GM19043 (cell line): ENCODE results near the gene TEX30.

Experiments
- ATAC-seq: cut with Tn5 transposase; IDR thresholded peaks from one replicate; pipeline ENCODE4 v1.9.1; 2021; ENCODE audit warnings: low read depth; ENCODE audit not compliant: unreplicated experiment

Gene TEX30

DNA sequence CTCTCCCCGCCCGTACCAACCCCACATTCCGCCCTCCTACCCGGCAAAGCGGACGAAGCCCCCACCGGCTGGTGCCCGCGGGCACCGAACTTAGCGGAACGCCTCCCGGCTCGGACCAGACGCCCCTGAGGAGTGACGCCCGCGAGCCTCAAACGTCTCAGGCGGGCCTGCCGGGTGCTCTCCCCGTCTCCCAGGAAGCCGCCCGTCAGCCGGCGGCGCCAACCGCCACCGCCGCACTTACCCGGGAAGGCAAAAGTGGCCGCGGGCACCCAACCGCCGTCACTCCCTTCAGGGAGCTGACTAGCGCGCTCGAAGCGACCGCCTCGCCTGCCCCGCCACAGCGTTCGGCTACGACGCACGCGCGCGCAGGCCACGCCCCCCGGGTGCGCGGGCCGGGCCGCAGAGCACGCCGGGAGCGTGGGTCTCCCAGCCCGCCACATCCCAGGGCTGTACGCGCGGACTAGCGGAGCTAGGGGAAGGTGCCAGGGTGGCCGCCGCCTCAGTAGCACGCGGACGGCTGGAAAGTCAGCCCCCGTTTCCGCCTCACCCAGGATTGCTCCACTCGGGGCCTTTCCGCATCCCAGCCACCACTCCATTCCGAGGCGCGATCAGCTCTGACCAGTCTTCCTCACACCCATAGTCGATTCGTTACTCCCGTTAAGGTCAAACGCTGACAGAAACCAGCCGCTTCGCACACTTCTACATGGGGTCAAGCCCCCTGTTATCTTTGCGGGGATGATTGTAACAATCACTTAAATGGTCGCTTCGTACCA is at the start of gene TEX30:
Gene TEX30 (minus strand): TSS at position 346 of the 773 bp plus-strand sequence. CDS start 3,760 bp downstream, outside the sequence.
- ATAC-seq: peak; percentile 87

- no peak for ATAC-seq
Measured at GRCh38 chr13:102817907-102818306, 44.3 kb upstream of the TEX30 start.

DNA sequence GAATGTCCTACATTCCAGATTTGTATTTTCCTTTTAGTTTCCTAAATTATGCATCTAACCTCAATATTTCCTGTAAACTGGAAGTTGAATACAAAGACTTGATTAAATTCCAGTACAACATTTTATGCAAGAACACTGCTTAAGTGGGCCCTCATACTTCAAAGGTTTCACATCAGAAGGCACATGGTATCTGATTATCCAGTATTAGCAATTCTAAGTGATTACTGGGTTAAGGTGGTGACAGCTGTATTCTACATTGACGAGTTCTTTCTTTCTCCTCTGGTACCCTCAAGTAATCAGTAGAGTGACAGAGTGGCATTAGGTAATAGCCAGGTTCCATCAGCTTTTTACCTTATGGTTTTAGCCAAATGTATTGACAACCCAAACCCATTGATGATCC is 43.7 kb upstream of the TEX30 start:
- ATAC-seq: no peak

DNA sequence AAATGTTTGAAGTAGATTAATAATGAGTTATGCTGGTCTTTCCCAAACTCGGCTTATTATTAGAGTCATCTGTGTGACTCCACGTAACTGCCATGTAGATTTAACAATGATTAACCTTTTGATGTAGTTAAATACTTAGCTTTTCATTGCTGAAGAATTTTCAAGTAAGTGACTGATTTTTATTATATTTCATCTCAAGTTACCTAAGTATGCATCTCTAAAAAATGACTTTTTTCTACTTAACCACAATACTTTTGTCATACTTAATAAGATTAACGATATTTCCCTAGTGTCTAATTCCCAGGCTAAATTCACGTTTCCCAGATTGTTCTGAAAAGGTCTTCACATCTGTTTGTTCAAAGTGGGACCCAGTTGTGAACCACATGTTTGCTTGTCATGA is 43.1 kb upstream of the TEX30 start:
- ATAC-seq: no peak

GRCh38 chr13:102815788-102816187 is 42.2 kb upstream of the TEX30 start:
- no peak for ATAC-seq

- no peak for ATAC-seq
Measured at GRCh38 chr13:102814793-102815192, 41.2 kb upstream of the TEX30 start.

DNA sequence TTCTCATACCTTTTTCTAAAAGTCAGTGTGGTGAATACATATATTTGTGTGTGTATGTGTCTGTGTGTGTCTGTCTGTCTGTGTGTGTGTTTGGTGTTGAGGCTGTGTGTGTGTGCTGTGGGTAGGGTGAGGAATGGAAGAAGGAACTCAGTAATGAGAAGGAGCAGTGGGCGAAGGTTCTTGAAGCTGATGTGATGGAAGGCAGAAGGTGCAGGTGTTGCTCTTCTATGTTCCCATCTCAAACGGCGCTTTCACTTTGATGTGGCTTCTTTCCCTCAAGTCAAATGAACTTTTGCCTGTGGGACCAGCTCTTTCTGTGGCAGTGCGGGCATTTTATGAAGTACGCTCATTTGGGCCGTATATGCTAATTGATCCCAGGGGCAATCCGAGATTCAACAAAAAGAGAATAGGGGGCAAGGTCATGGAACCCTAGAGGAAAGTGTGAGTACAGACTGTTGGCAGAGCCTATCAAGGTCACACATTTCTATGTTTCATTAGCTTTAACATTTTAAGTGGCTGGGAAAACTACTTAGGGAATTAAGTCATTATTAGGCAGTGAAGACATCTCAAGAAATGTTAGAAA is 40.5 kb upstream of the TEX30 start:
- no peak for ATAC-seq

DNA sequence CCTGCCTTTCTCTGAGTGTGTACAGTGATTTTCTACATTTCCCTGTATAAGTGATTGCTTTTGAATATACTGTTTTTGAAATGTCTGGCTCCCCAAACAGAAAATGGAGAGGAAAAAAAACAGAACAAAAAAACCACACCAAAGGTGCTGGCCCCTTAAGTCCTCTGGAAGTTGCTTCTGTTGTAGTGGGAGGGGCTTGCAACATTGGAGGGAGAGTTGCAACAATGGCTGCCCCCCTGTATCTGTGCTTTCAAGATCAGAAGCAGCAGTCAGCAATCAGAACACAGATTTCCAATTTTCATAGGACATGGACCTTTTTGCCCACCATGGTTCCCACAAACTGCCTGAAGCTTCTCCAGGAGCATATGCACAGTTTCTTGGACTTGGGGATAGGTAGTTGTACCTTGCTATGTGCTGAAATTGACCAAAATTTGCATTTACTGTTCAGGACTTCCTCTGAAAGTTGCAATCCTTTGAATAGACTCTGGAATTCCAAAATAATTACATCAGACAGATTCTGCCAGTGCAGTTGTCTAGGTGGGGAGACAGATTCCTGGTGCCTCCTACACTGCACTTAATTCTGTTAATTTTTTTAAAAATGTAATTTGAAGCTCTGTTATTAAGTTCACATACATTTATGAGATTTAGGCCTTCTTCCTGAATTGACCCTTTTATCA is 39.2 kb upstream of the TEX30 start:
- ATAC-seq: no peak

DNA sequence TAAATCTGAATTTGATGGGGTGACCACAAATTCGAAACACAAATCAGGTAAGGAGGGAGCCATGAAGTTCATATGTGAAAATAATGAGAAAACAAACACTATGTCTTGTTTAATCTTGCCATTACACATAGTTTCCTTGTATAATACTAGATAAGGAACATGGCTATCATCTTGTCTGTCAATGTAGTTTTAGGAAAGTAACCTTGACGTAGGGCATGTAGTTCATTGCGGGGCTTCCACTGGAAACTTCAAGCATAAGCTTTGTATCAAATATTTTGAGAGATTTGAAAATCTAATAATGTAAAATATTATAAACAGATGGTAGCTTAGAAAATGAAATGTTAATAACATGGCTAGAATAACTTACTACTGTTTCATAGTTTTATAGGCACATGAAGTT is 34.1 kb upstream of the TEX30 start:
- ATAC-seq: no peak

GRCh38 chr13:102805680-102806079 is 32.1 kb upstream of the TEX30 start:
- ATAC-seq: no peak

DNA sequence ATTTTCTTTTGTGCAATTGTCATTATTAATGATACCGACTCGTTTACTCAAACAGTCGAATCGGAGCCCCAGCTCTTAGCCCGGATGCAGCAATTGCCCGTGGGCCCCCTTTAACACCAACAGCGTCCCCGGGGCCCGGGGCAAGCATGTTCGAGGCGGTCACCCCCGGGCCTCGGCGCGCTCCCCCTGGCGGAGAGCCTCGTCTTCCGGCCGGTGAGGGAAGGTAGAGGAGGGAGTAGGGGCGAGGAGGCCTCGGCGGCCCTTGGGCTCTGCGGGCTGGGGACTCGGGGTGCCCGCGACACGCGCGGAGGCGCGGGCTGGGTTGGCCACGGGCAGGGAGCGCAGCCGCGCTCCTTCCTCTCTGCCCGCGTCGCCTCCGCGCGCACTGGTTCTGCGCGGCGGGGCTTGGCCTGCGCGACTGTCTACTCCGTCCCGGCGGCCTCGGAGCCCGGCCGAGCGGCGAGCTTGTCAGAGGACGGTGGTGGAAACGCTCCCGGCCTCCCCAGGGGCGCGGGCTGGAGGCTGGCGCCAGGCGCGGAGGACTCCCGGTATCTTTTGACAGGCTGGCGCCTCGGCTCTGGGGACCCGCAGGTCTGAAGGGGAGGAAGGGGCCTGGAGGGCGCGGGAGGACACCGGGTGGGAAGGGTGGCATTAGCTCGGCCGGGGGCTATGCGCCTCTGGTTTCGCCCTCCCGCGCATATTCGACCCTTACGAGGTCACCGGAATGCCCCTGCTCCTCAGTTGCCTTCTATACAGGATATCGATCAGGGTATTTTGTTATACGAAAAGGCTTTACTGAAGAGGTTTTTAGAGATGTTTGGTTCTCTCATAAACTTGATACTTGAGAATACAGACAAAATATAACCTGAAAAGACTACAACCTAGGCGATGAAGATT is 26.8 kb upstream of the TEX30 start:
- ATAC-seq: peak; percentile 61

GRCh38 chr13:102799426-102800144 is 26.0 kb upstream of the TEX30 start:
- peak; percentile 1 for ATAC-seq

DNA sequence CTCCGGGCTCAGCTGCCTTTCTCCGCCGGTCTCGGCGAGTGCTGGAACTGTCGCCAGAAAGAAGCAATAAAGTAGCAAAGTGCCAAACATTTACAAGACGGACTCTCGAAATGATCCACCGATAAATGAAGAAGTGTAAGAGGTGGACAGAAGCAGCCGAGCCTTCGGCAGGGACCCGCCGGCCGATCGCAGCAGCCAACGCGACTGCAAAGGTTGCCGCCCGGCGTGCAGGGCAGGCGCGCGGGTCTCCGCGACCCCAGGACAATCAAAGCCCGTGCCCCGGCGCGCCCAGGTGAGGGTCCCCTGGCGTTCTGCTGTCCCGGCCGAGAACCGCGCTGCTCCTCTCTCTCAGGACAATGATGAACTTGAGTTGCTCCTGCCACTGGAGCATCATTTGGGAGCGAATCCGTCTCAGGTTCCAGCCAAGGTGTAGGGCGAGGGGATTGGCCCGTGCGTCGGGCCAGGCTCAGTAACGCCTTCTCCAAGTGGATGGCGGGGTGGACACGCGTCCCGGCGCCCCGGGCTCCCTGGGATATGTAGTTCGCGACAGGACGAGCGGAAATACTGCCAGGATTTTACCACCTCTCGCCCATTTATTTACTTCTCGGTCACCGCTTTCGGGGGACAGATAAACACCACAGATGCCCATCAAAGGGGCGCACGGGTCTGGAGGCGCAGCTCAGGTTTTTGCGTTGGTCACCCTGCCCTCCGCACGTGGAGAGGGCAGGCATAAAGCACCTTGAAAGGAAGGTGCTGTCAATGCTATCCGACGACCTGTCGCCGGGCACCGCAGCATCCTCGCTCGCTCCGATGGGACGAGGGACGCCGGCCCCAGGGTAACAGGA is 25.2 kb upstream of the TEX30 start, which contains the start of the genes BIVM and POGLUT2:
Gene BIVM (plus strand): TSS at position 539 of the 845 bp plus-strand sequence. CDS start 8,149 bp downstream, outside the sequence.
Gene POGLUT2 (minus strand): TSS at position 396 of the 845 bp plus-strand sequence. CDS start 306 bp downstream, at position 90.
- ATAC-seq: peak; percentile 80

DNA sequence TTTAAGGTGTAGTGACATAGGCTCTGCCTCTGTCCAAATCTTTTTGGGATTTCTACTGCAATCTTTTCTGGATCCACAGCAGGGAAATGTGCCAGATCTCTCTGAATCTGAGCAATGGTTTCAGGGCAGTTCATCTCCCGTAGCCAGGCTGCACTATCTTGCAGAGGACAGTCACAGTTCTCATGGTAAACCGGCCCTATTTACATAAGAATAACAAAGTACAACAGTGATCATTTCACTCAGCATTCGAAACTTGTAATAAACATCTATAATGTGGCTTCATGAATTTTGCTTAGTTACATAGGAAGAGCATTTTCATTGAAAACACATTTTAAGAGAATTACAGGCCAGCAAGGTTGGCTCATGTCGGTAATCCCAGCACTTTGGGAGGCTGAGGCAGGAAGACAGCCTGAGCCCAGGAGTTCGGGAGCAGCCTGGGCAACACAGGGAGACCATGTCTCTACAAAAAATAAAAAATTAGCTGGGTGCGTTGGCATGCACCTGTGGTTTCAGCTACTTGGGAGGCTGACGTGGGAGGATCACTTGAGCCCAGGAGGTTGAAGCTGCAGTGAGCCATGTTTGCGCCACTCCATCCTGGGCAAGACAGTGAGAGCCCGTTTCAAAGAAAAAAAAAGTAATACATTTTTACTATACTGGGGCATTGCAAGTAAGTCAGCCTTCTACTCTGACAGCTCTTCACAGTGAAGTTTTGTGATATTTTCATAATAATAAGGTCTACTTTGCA is 20.2 kb upstream of the TEX30 start:
- ATAC-seq: no peak

DNA sequence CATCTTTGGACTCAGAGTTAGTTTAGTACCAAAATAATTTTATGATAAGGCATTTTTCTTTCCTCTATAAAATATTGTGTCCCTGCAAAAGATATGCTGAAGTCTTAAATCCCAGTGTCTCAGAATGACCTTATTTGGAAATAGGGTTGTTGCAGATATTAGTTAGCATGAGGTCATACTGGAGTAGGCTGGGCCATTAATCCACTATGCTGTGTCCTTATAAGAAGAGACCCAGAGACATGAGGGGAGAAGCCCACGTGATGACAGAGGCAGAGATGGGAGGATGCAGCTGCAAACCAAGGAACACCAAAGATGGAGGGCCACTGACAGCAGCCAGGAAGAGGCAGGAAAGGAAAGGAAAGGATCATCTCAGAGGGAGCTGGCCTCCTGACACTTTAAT is 18.8 kb upstream of the TEX30 start:
- no peak for ATAC-seq

GRCh38 chr13:102788683-102789082 is 15.1 kb upstream of the TEX30 start:
- ATAC-seq: no peak

GRCh38 chr13:102784483-102784882 is 10.9 kb upstream of the TEX30 start:
- ATAC-seq: no peak

DNA sequence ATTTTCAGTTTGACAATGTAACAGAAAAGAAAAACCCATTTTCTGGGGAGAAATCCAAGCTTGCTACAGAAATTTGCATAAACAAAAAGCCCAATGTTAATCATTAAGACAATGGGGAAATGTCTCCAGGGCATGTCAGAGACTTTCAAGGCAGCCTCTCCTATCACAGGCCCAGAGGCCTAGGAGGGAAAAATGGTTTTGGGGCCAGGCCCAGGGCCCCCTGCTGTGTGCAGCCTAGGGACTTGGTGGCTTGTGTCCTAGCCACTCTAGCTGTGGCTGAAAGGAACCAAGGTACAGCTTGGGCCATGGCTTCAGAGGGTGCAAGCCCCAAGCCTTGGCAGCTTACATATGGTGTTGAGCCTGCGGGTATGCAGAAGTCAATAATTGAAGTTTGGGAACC is 8.0 kb upstream of the TEX30 start:
- ATAC-seq: no peak
